Measurements from ENCODE around the gene CLN3. TPM values are rescaled to one million over a fixed set of nuclear protein-coding genes. Genes with fewer than 3 reads are reported as not detected.
"Not testable (repeated sequence)": the region's sequence is repeated elsewhere in the genome, so short reads cannot be mapped to it uniquely, and the experiment has no call there.

Gene CLN3
- 20.9 TPM for total RNA-seq (ENCODE audit: insufficient read depth, low replicate concordance)

DNA sequence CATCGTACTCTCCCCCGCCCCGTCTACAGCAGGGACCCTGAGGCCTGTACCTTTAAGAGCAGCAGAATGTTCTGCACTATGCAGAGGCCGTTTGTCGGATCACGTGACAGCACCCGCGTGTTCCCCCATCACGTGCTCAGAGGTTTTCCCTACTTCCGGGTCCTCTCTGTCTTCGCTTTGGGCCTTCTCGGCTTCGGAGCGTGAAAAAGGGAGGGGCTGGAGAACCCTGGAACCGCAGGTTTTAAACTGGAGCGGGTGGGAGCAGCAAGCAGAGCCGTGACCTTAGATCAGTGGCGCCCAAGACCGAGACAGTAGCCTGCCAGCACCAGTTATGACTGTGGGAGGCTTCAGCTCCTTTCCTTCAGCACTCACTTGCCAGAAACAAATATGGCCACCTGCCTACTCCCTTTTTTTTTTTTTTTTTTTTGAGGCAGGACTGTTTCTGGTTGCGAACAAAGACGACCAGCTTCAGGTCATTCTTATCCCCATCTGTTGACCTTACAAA is at the start of gene CLN3:
TSS of gene CLN3 (minus strand) at position 105 of the 505 bp plus-strand sequence. CDS start 315 bp downstream, outside the sequence.
- DNase-seq (ENCODE audit: low spot score): peak; percentile 98

DNA sequence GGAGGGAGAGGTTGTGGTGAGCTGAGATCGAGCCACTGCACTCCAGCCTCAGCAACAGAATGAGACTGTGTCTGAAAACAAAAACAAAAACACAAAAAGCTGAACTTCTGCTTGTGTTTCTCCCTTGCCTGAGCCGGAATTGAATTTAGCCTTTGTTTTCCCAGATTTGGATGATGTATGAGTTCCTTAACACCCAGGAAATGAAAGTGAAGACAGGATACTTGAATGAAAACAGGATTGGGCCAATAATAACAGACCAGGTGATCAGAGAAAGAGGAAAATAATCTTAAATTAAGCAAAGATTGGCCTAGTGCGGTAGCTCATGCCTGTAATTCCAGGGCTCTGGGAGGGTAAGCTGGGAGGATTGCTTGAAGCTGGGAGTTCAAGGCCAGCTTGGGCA is 48.5 kb upstream of the CLN3 start:
- DNase-seq (ENCODE audit: low spot score): no peak

GRCh38 chr16:28538733-28539596 is 47.1 kb upstream of the CLN3 start, which contains the start of gene NUPR1:
Gene NUPR1, minus strand, starts transcription at chr16:28538974. Its CDS starts 67 bp downstream, at chr16:28538907.
- peak; percentile 99 for DNase-seq (ENCODE audit: low spot score)

DNA sequence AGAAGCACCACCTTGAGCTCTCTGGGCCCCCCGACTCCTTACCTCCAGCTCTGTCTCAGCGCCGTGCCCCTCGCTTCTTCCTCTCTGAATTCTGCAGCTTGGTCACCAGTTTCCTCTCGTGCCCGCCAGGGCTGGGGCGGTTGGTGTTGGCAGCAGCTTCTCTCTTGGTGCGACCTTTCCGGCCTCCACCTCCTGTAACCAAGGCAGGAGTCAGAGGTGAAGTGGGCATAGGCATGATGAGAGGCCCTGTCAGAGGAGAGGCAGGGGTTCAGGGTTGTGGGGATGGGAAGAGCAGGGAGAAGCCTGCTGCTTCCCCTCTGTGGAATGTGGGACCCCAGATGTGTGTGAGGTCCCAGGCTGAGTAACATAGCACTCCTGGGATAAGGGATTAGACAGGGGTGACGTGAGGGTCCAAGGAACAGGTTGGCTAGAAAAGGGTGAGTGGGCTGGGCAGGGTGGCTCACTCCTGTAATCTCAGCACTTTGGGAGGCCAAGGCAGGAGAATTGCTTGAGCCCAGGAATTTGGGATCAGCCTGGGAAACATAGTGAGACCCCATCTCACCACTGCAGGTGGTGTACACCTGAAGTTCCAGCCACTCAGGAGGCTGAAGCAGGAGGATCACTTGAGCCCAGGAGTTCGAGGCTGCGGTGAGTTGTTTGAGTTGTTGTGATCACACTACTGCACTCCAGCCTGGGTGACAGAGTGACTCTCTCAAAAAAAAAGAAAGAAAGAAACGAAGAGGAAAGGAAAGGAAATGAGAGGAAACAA is 46.3 kb upstream of the CLN3 start:
- no peak for DNase-seq (ENCODE audit: low spot score)

GRCh38 chr16:28537076-28537475 is 45.2 kb upstream of the CLN3 start:
- peak; percentile 57 for DNase-seq (ENCODE audit: low spot score)

DNA sequence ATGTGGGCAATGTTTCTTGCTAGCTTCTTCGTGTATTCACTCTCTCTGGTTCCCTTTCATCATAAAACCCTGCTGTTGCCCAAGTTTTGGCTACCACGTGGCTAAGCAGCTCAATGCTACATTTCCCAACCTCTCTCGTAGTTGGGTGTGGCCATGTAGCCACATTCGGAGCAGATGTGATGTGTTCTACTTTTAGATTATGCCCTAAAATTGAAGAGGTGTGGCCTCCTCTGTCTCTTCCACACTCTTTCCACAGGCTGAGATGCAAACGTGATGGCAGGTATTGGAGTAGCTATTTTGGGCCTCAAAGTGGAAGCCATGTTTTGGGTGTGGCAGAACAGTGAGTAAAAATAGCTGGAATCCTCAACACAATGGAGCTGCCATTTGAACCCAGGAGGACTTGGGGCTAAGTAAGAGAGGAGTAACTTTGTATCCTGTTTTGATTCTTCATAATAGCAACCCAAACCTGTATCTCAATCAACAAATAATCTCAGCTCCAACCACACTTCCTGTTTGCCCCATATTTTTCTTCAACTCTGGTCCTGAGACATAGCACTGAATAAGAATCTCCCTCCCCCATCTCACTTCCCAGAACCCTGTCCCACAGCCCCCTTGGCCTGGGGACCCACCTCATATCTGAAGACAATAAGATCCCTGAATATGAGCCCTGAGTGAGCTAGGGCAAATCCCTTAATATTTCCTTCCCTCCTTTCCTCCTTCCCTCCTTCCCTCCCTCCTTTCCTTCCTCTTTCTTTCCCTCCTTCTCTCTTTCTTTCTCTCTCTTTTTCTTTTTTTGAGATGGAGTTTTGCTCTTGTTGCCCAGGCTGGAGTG is 42.9 kb upstream of the CLN3 start:
- DNase-seq (ENCODE audit: low spot score): no peak

DNA sequence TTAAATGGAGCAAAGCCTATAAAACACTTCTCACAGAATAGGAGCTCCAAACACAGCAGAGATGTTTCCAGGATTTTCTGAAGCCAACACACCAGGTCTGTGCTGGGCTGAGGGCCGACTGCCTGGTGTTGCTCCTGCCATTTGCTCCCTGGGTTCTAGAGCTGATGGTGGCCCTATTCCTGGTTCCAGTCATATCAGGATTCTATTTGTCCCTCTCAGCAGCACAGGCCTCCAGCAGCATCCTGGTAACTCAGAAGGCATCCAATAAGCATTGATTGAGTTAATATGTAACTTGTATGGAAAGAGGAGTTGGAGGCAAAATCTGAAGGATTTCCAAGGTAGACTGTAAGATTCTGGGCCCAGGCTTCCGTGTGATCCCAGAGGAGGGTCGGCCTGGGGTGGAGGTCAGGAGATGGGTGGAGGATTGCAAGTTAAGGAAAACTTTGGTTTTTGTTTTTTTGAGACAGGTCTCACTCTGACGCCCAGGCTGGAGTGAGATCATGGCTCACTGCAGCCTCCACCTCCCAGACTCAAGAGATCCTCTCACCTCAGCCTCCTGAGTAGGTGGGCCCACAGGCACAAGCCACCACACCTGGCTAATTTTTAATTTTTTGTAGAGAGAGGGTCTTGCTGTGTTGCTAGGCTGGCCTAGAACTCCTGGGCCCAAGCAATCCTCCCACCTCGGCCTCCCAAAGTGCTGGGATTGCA is 41.2 kb upstream of the CLN3 start:
- DNase-seq (ENCODE audit: low spot score): no peak

- DNase-seq (ENCODE audit: low spot score): peak; percentile 51
Measured at GRCh38 chr16:28531777-28532744, 40.2 kb upstream of the CLN3 start.

DNA sequence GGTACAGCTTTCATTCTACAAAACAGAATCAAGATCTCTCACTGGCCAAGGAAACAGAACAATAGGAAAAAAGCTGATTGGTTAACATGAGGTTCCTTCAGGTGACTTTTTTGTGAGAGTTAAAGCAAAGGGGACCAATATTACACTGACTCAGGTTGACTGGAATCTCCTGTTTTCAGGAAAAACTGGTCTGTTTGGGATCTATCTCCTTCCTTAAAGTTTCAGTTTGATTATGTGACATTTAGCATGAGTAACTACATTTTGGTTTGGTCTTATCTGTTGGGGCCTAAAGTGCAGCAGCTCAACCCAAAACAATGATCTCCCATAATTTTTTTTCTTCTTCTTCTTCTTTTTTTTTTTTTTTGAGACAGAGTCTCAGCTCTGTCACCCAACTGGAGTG is 37.2 kb upstream of the CLN3 start:
- DNase-seq (ENCODE audit: low spot score): no peak

DNA sequence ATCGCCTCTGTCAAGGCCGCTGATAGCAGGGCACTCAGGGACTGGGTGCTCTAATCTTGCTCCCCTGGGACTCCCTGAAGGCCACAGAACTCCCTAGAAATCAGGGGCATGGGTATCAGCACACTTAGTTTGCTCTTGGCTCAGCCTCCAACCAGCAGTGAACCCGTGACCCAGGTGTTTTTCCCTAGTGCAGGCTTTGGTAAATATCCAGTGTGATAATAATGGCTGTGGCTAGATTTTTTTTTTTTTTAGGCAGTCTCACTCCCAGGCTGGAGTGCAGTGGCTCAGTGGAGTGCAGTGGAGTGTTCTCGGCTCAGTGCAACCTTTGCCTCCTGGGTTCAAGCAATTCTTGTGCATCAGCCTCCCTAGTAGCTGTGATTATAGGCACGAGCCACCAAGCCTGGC is 36.6 kb upstream of the CLN3 start:
- no peak for DNase-seq (ENCODE audit: low spot score)

- no peak for DNase-seq (ENCODE audit: low spot score)
Measured at GRCh38 chr16:28527985-28528384, 36.1 kb upstream of the CLN3 start.

DNA sequence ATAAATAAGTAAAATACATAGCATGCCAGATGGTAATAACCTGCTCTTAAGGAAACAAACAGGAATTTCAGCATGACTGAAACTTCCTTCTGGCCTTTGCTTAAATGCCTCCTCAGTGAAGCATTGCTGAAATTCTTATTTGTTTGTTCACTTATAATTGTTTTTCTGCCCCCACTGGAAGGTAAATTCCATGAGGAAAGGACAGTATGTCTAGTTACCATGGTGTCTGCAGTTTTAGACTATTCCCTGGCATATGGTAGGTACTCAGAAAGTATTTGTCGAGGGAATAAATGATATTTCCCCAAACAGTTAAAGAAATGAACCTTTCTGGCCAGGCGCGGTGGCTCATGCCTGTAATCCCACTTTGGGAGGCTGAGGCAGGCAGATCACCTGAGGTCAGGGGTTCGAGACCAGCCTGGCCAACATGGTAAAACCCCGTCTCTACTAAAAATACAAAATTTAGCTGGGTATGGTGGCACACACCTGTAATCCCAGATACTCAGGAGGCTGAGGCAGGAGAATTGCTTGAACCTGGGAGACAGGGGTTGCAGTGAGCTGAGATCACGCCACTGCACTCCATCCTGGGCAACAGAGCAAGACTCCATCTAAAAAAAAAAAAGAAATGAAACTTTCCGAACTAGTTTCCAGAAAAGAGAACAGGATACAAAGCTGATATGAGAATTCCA is 35.4 kb upstream of the CLN3 start:
- not testable (repeated sequence) for DNase-seq (ENCODE audit: low spot score)

DNA sequence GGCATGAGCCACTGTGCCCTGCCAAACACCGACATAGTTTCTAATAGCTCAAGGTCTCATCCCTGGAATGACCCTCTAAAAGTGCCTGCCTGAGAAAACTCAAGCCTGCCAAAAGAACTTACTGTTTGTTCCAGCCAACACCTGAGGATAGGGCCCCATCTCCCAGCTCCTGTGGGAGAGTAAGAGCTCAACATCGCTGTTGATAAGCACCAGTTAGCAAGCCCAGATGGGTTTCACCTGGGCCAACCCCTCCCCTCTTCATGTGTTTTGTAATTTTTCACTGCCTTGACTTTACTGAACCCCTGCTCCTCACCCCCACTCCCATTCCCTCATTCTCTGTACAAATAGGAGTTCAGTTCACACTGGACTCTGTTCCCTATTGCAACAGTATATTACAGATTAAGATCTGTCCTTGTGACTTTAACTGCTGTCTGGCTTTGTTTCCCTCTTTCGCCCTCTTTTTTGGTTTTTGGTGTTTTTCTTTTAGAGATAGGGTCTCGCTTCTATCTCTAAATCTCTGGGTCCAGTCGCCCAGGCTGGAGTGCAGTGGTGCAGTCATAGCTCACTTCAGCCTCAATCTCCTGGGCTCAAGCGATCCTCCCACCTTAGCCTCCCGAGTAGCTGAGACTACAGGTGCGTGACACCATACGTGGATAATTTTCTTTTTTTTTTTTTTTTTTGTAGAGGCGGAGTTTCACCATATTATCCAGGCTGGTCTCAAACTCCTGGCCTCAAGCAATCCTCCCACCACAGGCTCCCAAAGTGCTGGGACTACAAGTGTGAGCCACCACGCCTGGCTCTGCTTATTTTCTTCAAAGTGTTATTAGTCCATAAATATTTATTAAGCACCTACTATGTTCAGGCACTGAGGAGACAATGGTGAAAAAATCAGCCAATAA is 34.6 kb upstream of the CLN3 start:
- no peak for DNase-seq (ENCODE audit: low spot score)

GRCh38 chr16:28524681-28525171 is 32.9 kb upstream of the CLN3 start:
- no peak for DNase-seq (ENCODE audit: low spot score)

DNA sequence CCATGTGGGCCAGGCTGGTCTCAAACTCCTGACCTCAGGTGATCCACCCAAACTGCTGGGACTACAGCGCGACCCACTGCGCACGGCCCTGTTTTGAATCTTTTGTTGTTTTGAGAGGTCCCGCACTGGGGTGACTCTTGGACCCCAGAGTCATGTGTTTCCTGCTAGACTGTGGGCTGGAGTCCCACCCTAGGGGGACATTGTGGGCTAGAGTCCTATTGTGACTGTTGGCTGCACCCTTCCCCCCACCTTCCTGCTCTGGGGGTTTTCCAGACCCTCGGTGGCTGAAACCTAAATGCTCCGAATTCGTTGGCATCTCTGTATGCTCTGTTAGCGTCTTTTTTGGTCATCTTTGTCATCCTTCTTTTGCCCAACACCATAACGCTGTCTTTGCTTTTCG is 30.9 kb upstream of the CLN3 start:
- DNase-seq (ENCODE audit: low spot score): no peak

- DNase-seq (ENCODE audit: low spot score): no peak
Measured at GRCh38 chr16:28521436-28521835, 29.6 kb upstream of the CLN3 start.

GRCh38 chr16:28520672-28521071 is 28.8 kb upstream of the CLN3 start:
- no peak for DNase-seq (ENCODE audit: low spot score)

GRCh38 chr16:28514246-28514645 is 22.4 kb upstream of the CLN3 start:
- no peak for DNase-seq (ENCODE audit: low spot score)

Measured in umbilical cord (tissue), 2 donors.